GM23248 (cell line): ENCODE data around the gene BRD3. TPM values are rescaled to one million over a fixed set of nuclear protein-coding genes. Genes with fewer than 3 reads are reported as not detected.

ENCODE experiments used
- DNase-seq: peaks from one replicate; pipeline ENCODE4 v3.0.0-alpha.2; 2015
- H2AFZ ChIP-seq: fragments of 200-600 bp; sonication (generic); 2 replicates; pipeline ENCODE4 v1.6.1; 2016; ENCODE audit warnings: antibody characterized with exemption
- H3F3A ChIP-seq: fragments of 200-600 bp; sonication (generic); 2 replicates; pipeline ENCODE4 v1.6.1; 2016; ENCODE audit warnings: mild to moderate bottlenecking, antibody characterized with exemption, mixed run types; ENCODE audit not compliant: insufficient read depth
- H3K27ac ChIP-seq: fragments of 200-600 bp; sonication (generic); 2 replicates; pipeline ENCODE4 v1.5.1; 2016; ENCODE audit warnings: mild to moderate bottlenecking
- H3K27me3 ChIP-seq: fragments of 200-600 bp; sonication (generic); replicated peaks from 2 replicates; pipeline ENCODE4 v1.6.1; 2016; ENCODE audit warnings: mild to moderate bottlenecking; ENCODE audit not compliant: insufficient read depth
- H3K36me3 ChIP-seq: fragments of 200-600 bp; sonication (generic); 2 replicates; pipeline ENCODE4 v1.6.1; 2016; ENCODE audit warnings: low read depth, mild to moderate bottlenecking
- H3K4me1 ChIP-seq: fragments of 200-600 bp; sonication (generic); 2 replicates; pipeline ENCODE4 v1.6.1; 2016; ENCODE audit warnings: mild to moderate bottlenecking; ENCODE audit not compliant: insufficient read depth
- H3K4me2 ChIP-seq: fragments of 200-600 bp; sonication (generic); one replicate; pipeline ENCODE4 v1.6.1; 2016; ENCODE audit warnings: mild to moderate bottlenecking; ENCODE audit not compliant: unreplicated experiment
- H3K4me3 ChIP-seq: fragments of 200-600 bp; sonication (generic); 2 replicates; pipeline ENCODE4 v1.5.1; 2016; ENCODE audit warnings: mild to moderate bottlenecking
- H3K79me2 ChIP-seq: fragments of 200-600 bp; sonication (generic); 2 replicates; pipeline ENCODE4 v1.6.1; 2016; ENCODE audit warnings: mild to moderate bottlenecking; ENCODE audit not compliant: insufficient read depth
- H3K9ac ChIP-seq: fragments of 200-600 bp; sonication (generic); 2 replicates; pipeline ENCODE4 v1.6.1; 2016; ENCODE audit warnings: mild to moderate bottlenecking
- H3K9me2 ChIP-seq: fragments of 200-600 bp; sonication (generic); 2 replicates; pipeline ENCODE4 v1.6.1; 2016; ENCODE audit warnings: mixed run types, mild to moderate bottlenecking, moderate library complexity; ENCODE audit not compliant: insufficient read depth
- H3K9me3 ChIP-seq: fragments of 200-600 bp; sonication (generic); one replicate; pipeline ENCODE4 v1.6.1; 2017; ENCODE audit warnings: low read depth
- H4K20me1 ChIP-seq: fragments of 200-600 bp; sonication (generic); 2 replicates; pipeline ENCODE4 v1.6.0; 2016; ENCODE audit not compliant: insufficient read depth
- EZH2 ChIP-seq: fragments of 200-600 bp; sonication (generic); IDR thresholded peaks from 2 replicates; pipeline ENCODE4 v1.6.1; 2018; ENCODE audit warnings: antibody characterized with exemption, mild to moderate bottlenecking; ENCODE audit not compliant: insufficient read depth, poor library complexity, severe bottlenecking
- EZH2phosphoT487 ChIP-seq: fragments of 200-600 bp; sonication (generic); IDR thresholded peaks from 2 replicates; pipeline ENCODE4 v1.6.1; 2018; ENCODE audit warnings: antibody characterized with exemption, moderate library complexity, mild to moderate bottlenecking, low read depth; ENCODE audit not compliant: insufficient read depth
- WGBS, 2 experiments: methylation state at CpG; one replicate each; pipeline ENCODE4 v1.1.6; 2015 to 2017; ENCODE audit warnings: low lambda C conversion rate in 2 of 2, low coverage in 1 of 2; ENCODE audit errors: missing lambda C conversion rate in 2 of 2; 5-methylcytosine and 5-hydroxymethylcytosine counted together
- in situ Hi-C: fragments of 300-500 bp; cut with MboI; formaldehyde crosslinking; loops from 2 replicates; pipeline ENCODE4 v1.15.0; 2020
- polyA plus RNA-seq: library from polyadenylated mRNA; unstranded; fragments of >200 nt; fragmentation: Nextera tagmentation; extraction: Ambion mirVana; gene quantifications from 2 replicates; pipeline ENCODE4 v1.2.1, GENCODE V29; 2016
- total RNA-seq: library from RNA; depleted of rRNA; stranded (reverse); fragments of >200 nt; shearing (Covaris generic); gene quantifications from 2 replicates; pipeline ENCODE4 v1.2.3, GENCODE V29; 2014

BRD3 gene
- total and polyA plus RNA-seq, 2 experiments from 2014 or later = 5.5 to 25.6 TPM

DNA sequence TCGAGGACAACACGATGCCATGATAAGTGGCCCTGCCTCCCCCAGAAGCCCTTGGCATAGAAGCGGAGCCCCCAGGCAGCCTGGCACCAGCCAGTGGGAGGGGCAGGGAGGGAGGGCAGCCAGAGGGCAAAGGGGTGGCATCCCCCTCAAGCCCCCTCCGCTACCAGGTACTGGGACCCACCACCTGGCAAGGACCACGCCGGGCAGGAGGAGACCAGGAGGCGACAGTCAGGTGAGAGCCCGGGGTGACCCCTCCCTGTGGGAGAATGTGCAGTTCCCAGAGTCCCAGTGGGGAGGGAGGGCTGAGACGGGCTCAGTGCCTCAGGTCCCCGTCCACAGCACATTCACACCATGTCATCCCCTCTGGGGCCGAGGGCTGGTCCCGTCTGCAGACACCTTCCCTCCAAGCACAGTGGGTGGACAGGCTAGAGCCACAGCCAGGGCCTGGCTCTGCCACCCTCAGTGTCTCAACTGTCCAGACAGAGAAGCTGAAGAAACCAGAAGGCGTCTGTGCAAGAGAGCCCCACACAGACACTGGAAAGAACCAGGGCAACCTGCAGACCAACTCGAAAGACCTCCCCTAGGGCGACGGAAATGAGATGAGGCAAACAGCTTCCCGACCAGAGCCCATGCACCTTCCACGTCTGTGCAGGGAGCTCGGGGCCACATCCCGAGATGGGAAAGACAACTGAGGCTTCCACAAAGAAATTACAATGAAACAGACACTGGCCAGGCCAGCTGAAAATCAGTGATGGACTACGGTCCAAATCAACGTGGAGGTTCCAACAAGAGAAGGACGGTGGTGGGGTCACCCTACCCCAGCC is 11.1 kb downstream of the BRD3 start:
- no peak overlapping the region for H3K27ac ChIP-seq
- TF ChIP-seq EZH2phosphoT487 = no peak
- no peak for TF ChIP-seq EZH2
- WGBS, 2 experiments = 61 to 62% methylated on average over 20 to 23 of the region's 23 CpGs
- no peak overlapping the region for H2AFZ ChIP-seq
- H3F3A ChIP-seq = no peaks in the 10 kb centered on the region
- peaks cover 73% of the 10 kb centered on the region for H3K79me2 ChIP-seq
- H3K27me3 ChIP-seq = no peaks in the 10 kb centered on the region
- in situ Hi-C loops = no loop called here
- H3K36me3 ChIP-seq = no peaks in the 10 kb centered on the region
- H3K4me1 ChIP-seq = peaks cover 6% of the 10 kb centered on the region; the same call in 1 of the 2 replicates
- no peak overlapping the region for H3K4me3 ChIP-seq
- H3K4me2 ChIP-seq = peak overlapping the region; percentile 28
- H3K9me3 ChIP-seq = no peaks in the 10 kb centered on the region
- H3K9ac ChIP-seq = peak overlapping the region; percentile 8; the same call in 1 of the 2 replicates
- peaks cover 5% of the 10 kb centered on the region; the same call in 1 of the 2 replicates for H4K20me1 ChIP-seq
- DNase-seq = no peak
- H3K9me2 ChIP-seq = no peaks in the 10 kb centered on the region

DNA sequence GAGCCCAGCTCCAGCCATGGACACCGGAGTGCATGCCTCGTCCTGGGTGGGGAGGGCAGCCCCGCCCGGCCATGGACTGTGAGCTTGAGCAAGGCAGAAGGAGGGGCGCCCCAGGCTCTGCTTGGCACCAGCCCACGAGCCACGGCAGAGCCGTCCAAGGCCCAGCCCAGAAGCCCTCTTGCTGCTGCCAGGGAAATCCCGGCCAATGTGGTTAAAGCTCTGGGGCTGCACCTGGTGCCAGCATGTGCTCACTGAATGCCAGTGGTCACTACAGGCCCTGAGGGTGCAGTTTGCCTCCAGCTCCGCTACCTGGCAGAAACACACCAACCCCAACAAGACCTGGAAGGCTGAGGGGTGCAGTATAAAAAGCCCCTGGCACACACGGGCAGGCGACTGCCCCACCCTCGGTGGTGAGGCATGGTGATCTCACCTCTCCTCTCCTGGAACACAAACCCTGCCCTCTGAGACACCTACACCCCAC is 11.8 kb downstream of the BRD3 start:
- H3K4me1 ChIP-seq = peaks cover 6% of the 10 kb centered on the region; the same call in 1 of the 2 replicates
- H2AFZ ChIP-seq = no peak overlapping the region
- H3K9me3 ChIP-seq = no peaks in the 10 kb centered on the region
- H3K4me3 ChIP-seq = no peak overlapping the region
- no peaks in the 10 kb centered on the region for H3F3A ChIP-seq
- peaks cover 66% of the 10 kb centered on the region for H3K79me2 ChIP-seq
- whole genome bisulfite sequencing, 2 experiments = 16% methylated on average over 12 to 13 of the region's 13 CpGs
- H3K27ac ChIP-seq = peak overlapping the region; percentile 14; the same call in 1 of the 2 replicates
- no peaks in the 10 kb centered on the region for H3K36me3 ChIP-seq
- no peaks in the 10 kb centered on the region for H3K27me3 ChIP-seq
- in situ Hi-C loops = no loop called here
- H3K4me2 ChIP-seq = peak overlapping the region; percentile 28
- H4K20me1 ChIP-seq = peaks cover 4% of the 10 kb centered on the region; the same call in 1 of the 2 replicates
- H3K9ac ChIP-seq = peak overlapping the region; percentile 8
- no peak for TF ChIP-seq EZH2phosphoT487
- TF ChIP-seq EZH2 = no peak
- peak; percentile 90 for DNase-seq
- no peaks in the 10 kb centered on the region for H3K9me2 ChIP-seq

DNA sequence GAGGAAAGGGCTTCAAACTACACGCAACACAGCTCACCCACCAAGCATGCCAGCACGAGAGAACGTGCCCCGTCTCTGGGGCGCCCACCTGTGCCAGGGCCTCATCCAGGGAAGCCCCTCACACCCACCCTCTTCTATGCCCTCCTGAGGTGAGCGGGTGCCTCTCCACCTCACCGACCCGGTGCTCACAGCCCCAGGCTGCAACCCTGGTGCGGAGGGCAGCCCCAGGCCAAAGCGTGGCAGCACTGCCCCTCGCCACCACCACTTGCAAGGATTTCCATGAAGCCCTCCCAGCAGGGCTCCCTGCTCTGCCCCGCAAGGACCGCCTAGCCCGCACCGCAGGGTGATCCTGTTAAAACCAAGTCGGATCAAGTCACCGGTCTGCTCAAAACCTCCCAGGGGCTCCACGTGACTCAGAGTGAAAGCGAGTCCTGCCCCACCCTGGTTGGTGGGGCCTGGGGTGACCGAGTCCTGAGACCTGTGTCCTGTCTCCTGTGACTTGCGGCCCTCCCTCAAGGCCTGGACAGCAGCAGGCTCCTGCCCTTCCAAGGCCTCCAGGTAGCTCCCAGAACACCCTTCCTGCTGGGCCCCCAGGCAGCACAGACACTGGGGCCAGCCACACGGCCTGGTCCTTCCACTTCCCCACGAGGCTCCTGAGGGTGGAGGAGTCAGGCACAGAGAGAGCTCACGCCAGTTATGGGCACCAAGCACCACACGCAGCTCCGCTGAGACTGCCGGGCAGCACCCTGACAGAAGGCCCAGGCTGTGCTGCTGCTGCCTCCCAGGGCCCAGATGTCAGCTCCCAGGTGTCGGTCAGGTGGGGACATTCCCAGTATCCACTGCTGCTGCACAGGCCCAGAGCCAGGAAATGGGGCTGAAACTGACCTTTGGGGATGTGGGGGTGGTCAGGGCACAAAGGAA is 12.7 kb downstream of the BRD3 start:
- no peak overlapping the region for H2AFZ ChIP-seq
- no peak for DNase-seq
- in situ Hi-C loops = no loop called here
- H3F3A ChIP-seq = no peaks in the 10 kb centered on the region
- peak overlapping the region; percentile 14; the same call in 1 of the 2 replicates for H3K27ac ChIP-seq
- TF ChIP-seq EZH2phosphoT487 (no peak), EZH2 (no peak)
- H3K9ac ChIP-seq = peak overlapping the region; percentile 8; the same call in 1 of the 2 replicates
- H3K9me3 ChIP-seq = no peaks in the 10 kb centered on the region
- peak overlapping the region; percentile 28 for H3K4me2 ChIP-seq
- no peaks in the 10 kb centered on the region for H3K36me3 ChIP-seq
- H3K9me2 ChIP-seq = no peaks in the 10 kb centered on the region
- H4K20me1 ChIP-seq = no peaks in the 10 kb centered on the region
- peaks cover 58% of the 10 kb centered on the region for H3K79me2 ChIP-seq
- peaks cover 6% of the 10 kb centered on the region; the same call in 1 of the 2 replicates for H3K4me1 ChIP-seq
- WGBS, 2 experiments = 88 to 90% methylated on average over 27 to 28 of the region's 28 CpGs
- H3K27me3 ChIP-seq = no peaks in the 10 kb centered on the region
- H3K4me3 ChIP-seq = no peak overlapping the region
